Hepatocyte (in vitro differentiated cells): ENCODE data around the gene USH1C.

ENCODE experiments used
- CTCF ChIP-seq: fragments of 200-600 bp; sonication (generic); IDR thresholded peaks from 2 replicates; pipeline ENCODE4 v1.5.1; 2016; ENCODE audit warnings: antibody characterized with exemption, mild to moderate bottlenecking; ENCODE audit not compliant: poor library complexity
- EZH2phosphoT487 ChIP-seq: fragments of 200-600 bp; sonication (generic); IDR thresholded peaks from one replicate; pipeline ENCODE4 v1.6.1; 2018; ENCODE audit warnings: antibody characterized with exemption, mild to moderate bottlenecking, low read depth, moderate library complexity; ENCODE audit not compliant: unreplicated experiment, severe bottlenecking

GRCh38 chr11:17571431-17572358 lies 27.5 kb upstream of the USH1C start:
- TF ChIP-seq CTCF (no peak), EZH2phosphoT487 (no peak)
